ENCODE measurements around the gene SEC14L3. TPM values are rescaled to one million over a fixed set of nuclear protein-coding genes. Genes with fewer than 3 reads are reported as not detected.

Gene SEC14L3
- total and polyA plus RNA-seq, 10 of the 15 experiments (the other 5 are each of a cell fraction or from before 2014, with no cell fraction given) = 0.03 TPM; not detected in 9

GRCh38 chr22:30413745-30414524 lies 57.9 kb downstream of the SEC14L3 start:
- Histone ChIP-seq H3K27ac (ENCODE audit: control insufficient read depth, insufficient read depth) (no peak overlapping the region), H3K4me3 (no peak overlapping the region), H2AFZ (ENCODE audit: control insufficient read depth, low read depth, low read length) (no peak overlapping the region), H4K20me1 (ENCODE audit: control insufficient read depth, insufficient read depth) (no peaks in the 10 kb centered on the region), H3K9me3 (replicated peaks; ENCODE audit: control insufficient read depth, insufficient read depth, low read length) (no peaks in the 10 kb centered on the region), H3K4me2 (ENCODE audit: control insufficient read depth, insufficient read depth) (no peak overlapping the region), H3K4me1 (ENCODE audit: control insufficient read depth, insufficient read depth, low read length) (no peaks in the 10 kb centered on the region), H3K9ac (ENCODE audit: control insufficient read depth, insufficient read depth, low read length) (no peak overlapping the region), H3K79me2 (ENCODE audit: control insufficient read depth, insufficient read depth, low read length) (no peaks in the 10 kb centered on the region), H3K36me3 (ENCODE audit: control insufficient read depth in 2 of 2, insufficient read depth in 2 of 2, low read length in 1 of 2) (peaks cover 0 to 8% of the 10 kb centered on the region in 2 experiments; a peak in 2 of 4 replicates), H3K27me3 (replicated peaks in 1 of 2; ENCODE audit: control insufficient read depth in 2 of 2, insufficient read depth in 2 of 2, low read length in 1 of 2) (no peaks in the 10 kb centered on the region)
- ATAC-seq (no peak), DNase-seq (ENCODE audit: low read depth, low spot score) (no peak), FAIRE-seq (no peak)
- CTCF ChIA-PET = interaction anchor here (0.8 to 2.4 kb wide), 4 partner anchors 8 to 22 kb away, joined by 3 to 9 read pairs (median 3); partner anchors contain the start of gene MTFP1
- TF ChIP-seq REST (IDR thresholded peaks at IDR 0.05; ENCODE audit: low read depth, low read length) = no peak
- POLR2A ChIA-PET = interaction anchor here (1.1 to 2.9 kb wide), 2 partner anchors 10 to 17 kb away, joined by 4 to 11 read pairs; partner anchors contain the start of gene SEC14L2
- RAD21 ChIA-PET (ENCODE audit: unreplicated experiment) = interaction anchor here (1.3 to 1.8 kb wide), 2 partner anchors 10 to 22 kb away, joined by 4 to 5 read pairs; no protein-coding TSS in a partner anchor
- SMC1A ChIA-PET (ENCODE audit: uncharacterized antibody, unreplicated experiment) = interaction anchor here (1.2 to 2.3 kb wide), 5 partner anchors 8 to 22 kb away, joined by 4 to 13 read pairs (median 4); partner anchors contain the start of gene MTFP1
- in situ Hi-C loops (cut with MboI) = no loop called here
- intact Hi-C loops (cut with micrococcal nuclease; ENCODE audit: unreplicated experiment) = no loop called here
- 70% methylated on average over 5 of the region's 5 CpGs for WGBS (ENCODE audit: insufficient coverage, insufficient replicate concordance, low lambda C conversion rate, missing lambda C conversion rate)
- no TSS peak for BruUV-seq (replicated peaks)

Data from GM12878 (cell line).